Limb (tissue), 2 donors: ENCODE results near the gene NPM1.
"Not testable (repeated sequence)": the region's sequence is repeated elsewhere in the genome, so short reads cannot be mapped to it uniquely, and the experiment has no call there.

Source experiments
- DNase-seq, 2 donors: peaks; one replicate each; pipeline ENCODE4 v3.0.0-alpha.2; 2016; ENCODE audit errors: extremely low spot score in 2 of 2

The NPM1 gene

GRCh38 chr5:171413153-171413910 lies 25.7 kb downstream of the NPM1 start:
- no peak for DNase-seq

GRCh38 chr5:171413993-171414392 lies 26.3 kb downstream of the NPM1 start:
- DNase-seq: not testable (repeated sequence)

- DNase-seq: peak in 1 of 2 donors; percentile 50
These were observed 27.6 kb downstream of the NPM1 start for GRCh38 chr5:171415115-171415730.

GRCh38 chr5:171416160-171417049 lies 28.8 kb downstream of the NPM1 start:
- no peak for DNase-seq

GRCh38 chr5:171418316-171418981 lies 30.8 kb downstream of the NPM1 start:
- peak; percentile 91 for DNase-seq

GRCh38 chr5:171418982-171419687 lies 31.5 kb downstream of the NPM1 start, which contains the start of gene FGF18:
Gene FGF18, plus strand, starts transcription at chr5:171419647. Its CDS starts 553 bp downstream, at chr5:171420200.
- peak; percentile 42 to 81 for DNase-seq

GRCh38 chr5:171419688-171420430 lies 32.2 kb downstream of the NPM1 start:
- peak in 1 of 2 donors; percentile 71 for DNase-seq

GRCh38 chr5:171420431-171421241 lies 33.0 kb downstream of the NPM1 start:
- DNase-seq: peak; percentile 88

GRCh38 chr5:171421331-171422262 lies 33.9 kb downstream of the NPM1 start:
- peak in 1 of 2 donors; percentile 37 for DNase-seq

- DNase-seq: no peak
These were observed 34.8 kb downstream of the NPM1 start for GRCh38 chr5:171422495-171422894.

- peak in 1 of 2 donors; percentile 37 for DNase-seq
These were observed 35.4 kb downstream of the NPM1 start for GRCh38 chr5:171422902-171423663.

GRCh38 chr5:171424726-171425125 lies 37.1 kb downstream of the NPM1 start:
- DNase-seq: peak in 1 of 2 donors; percentile 16

GRCh38 chr5:171425596-171426244 lies 38.1 kb downstream of the NPM1 start:
- DNase-seq: peak in 1 of 2 donors; percentile 19

- DNase-seq: no peak
These were observed 38.6 kb downstream of the NPM1 start for GRCh38 chr5:171426266-171426665.

- DNase-seq: no peak
These were observed 39.0 kb downstream of the NPM1 start for GRCh38 chr5:171426680-171427079.

GRCh38 chr5:171427318-171428167 lies 39.9 kb downstream of the NPM1 start:
- no peak for DNase-seq
